GM12878 (cell line): Measurements from ENCODE around the gene POLR1G. TPM values are rescaled to one million over a fixed set of nuclear protein-coding genes. Genes with fewer than 3 reads are reported as not detected.

Experiments
- ATAC-seq: fragments of 200-7000 bp; cut with Tn5 transposase; 3 replicates; pipeline ENCODE4 v1.9.1; 2020; ENCODE audit warnings: mild to moderate bottlenecking, moderate library complexity
- BruUV-seq: library from RNA; stranded (reverse); fragments of 400-500 nt; replicated peaks from 2 replicates; lab custom pipeline; 2021; lab: Mats Ljungman, UMichigan
- CTCF ChIA-PET: fragments of 300-600 bp; sonication (Branson Sonifier 250); formaldehyde crosslinking; extraction: SDS; loops from one replicate; lab custom pipeline; 2021; ENCODE audit warnings: inconsistent platforms; lab: Yijun Ruan, JAX
- POLR2A ChIA-PET: fragments of 350-600 bp; formaldehyde crosslinking; extraction: SDS; loops from one replicate; lab custom pipeline; 2021; ENCODE audit warnings: inconsistent platforms; lab: Charles Lee
- RAD21 ChIA-PET: fragments of 300-600 bp; sonication (Branson Sonifier 250); formaldehyde crosslinking; loops from one replicate; lab custom pipeline; 2023; ENCODE audit warnings: antibody characterized with exemption; ENCODE audit not compliant: unreplicated experiment; lab: Charles Lee
- SMC1A ChIA-PET: fragments of 300-600 bp; sonication (Branson Sonifier 250); formaldehyde crosslinking; loops from one replicate; lab custom pipeline; 2023; ENCODE audit not compliant: unreplicated experiment, uncharacterized antibody; lab: Charles Lee
- DNase-seq: peaks from one replicate; pipeline ENCODE4 v3.0.0-alpha.2; 2011; ENCODE audit warnings: low read depth, low spot score
- FAIRE-seq: peaks from 3 replicates; lab custom pipeline; 2011; peaks lifted over from hg19 to GRCh38; lab: Jason Lieb, UNC
- H2AFZ ChIP-seq: 2 replicates; pipeline ENCODE4 v1.6.0; 2011; ENCODE audit warnings: low read depth, low read length, control low read depth; ENCODE audit not compliant: control insufficient read depth
- H3K27ac ChIP-seq: 2 replicates; pipeline ENCODE4 v1.5.1; 2011; ENCODE audit warnings: control low read depth; ENCODE audit not compliant: control insufficient read depth, insufficient read depth
- H3K27me3 ChIP-seq, 2 experiments: replicated peaks in 1 of 2; 2 replicates each; pipeline versions ENCODE4 v1.6.0 to v1.6.1; 2011; ENCODE audit warnings: low read length in 1 of 2; ENCODE audit not compliant: control insufficient read depth in 2 of 2, insufficient read depth in 2 of 2
- H3K36me3 ChIP-seq, 2 experiments: 2 replicates each; pipeline ENCODE4 v1.5.1; 2011; ENCODE audit warnings: low read length in 1 of 2; ENCODE audit not compliant: control insufficient read depth in 2 of 2, insufficient read depth in 2 of 2
- H3K4me1 ChIP-seq: 2 replicates; pipeline ENCODE4 v1.6.1; 2011; ENCODE audit warnings: mild to moderate bottlenecking, low read length, moderate library complexity, mixed read lengths; ENCODE audit not compliant: control insufficient read depth, insufficient read depth
- H3K4me2 ChIP-seq: 2 replicates; pipeline ENCODE4 v1.6.0; 2011; ENCODE audit warnings: control low read depth; ENCODE audit not compliant: control insufficient read depth, insufficient read depth
- H3K4me3 ChIP-seq: fragments of 200-600 bp; sonication (generic); 2 replicates; pipeline ENCODE4 v1.5.1; 2016
- H3K79me2 ChIP-seq: 2 replicates; pipeline ENCODE4 v1.6.0; 2011; ENCODE audit warnings: low read length; ENCODE audit not compliant: control insufficient read depth, insufficient read depth
- H3K9ac ChIP-seq: 2 replicates; pipeline ENCODE4 v1.8.0; 2011; ENCODE audit warnings: low read length, control low read depth, mixed read lengths; ENCODE audit not compliant: control insufficient read depth, insufficient read depth
- H3K9me3 ChIP-seq: replicated peaks from 3 replicates; pipeline ENCODE4 v1.5.1; 2011; ENCODE audit warnings: mild to moderate bottlenecking, low read length; ENCODE audit not compliant: control insufficient read depth, insufficient read depth
- H4K20me1 ChIP-seq: 2 replicates; pipeline ENCODE4 v1.6.0; 2011; ENCODE audit not compliant: control insufficient read depth, insufficient read depth
- CREB1 ChIP-seq: IDR thresholded peaks from 2 replicates; pipeline ENCODE4 v1.6.1; 2012; ENCODE audit warnings: low read depth, mild to moderate bottlenecking, inconsistent platforms
- CREM ChIP-seq: IDR thresholded peaks from 2 replicates; pipeline ENCODE4 v1.6.1; 2014; ENCODE audit warnings: antibody characterized with exemption, low read depth
- SPI1 ChIP-seq: IDR thresholded peaks from 2 replicates; pipeline ENCODE4 v1.6.1; 2011; ENCODE audit warnings: low read depth, mild to moderate bottlenecking, low read length, moderate library complexity, borderline replicate concordance; ENCODE audit not compliant: insufficient read depth
- SRF ChIP-seq, 2 experiments: IDR thresholded peaks; 2 replicates each; pipeline ENCODE4 v1.6.1; 2011; ENCODE audit warnings: low read depth in 2 of 2, low read length in 2 of 2, mild to moderate bottlenecking in 1 of 2, moderate library complexity in 1 of 2
- WGBS: methylation state at CpG from one replicate; pipeline ENCODE4 v1.1.6; 2016; ENCODE audit warnings: low lambda C conversion rate; ENCODE audit not compliant: insufficient replicate concordance, insufficient coverage; ENCODE audit errors: missing lambda C conversion rate; 5-methylcytosine and 5-hydroxymethylcytosine counted together
- in situ Hi-C: fragments of 300-500 bp; cut with MboI; formaldehyde crosslinking; loops from 9 replicates; pipeline ENCODE4 v1.14.3; 2018; ENCODE audit warnings: mixed read lengths
- intact Hi-C: fragments of 100-400 bp; cut with micrococcal nuclease; formaldehyde crosslinking; loops from one replicate; pipeline ENCODE4 v1.14.2; 2022; ENCODE audit not compliant: unreplicated experiment
- polyA plus RNA-seq, 11 experiments: library from polyadenylated mRNA; depleted of rRNA in 4 of 11; unstranded in 6 of 11; stranded (reverse) in 5 of 11; fragments of >200 nt; fragmentation: Nextera tagmentation in 4 of 11; fragmentation: Illumina TruSeq in 1 of 11; extraction: Ambion mirVana in 4 of 11; extraction: Trizol in 1 of 11; gene quantifications; 1 replicate in 1 of 11; 2 replicates in 10 of 11; pipeline versions ENCODE4 v1.2.1 to v1.2.3, GENCODE V29; 2011 to 2016; ENCODE audit warnings: inconsistent platforms in 2 of 11, missing spikeins in 2 of 11, low read depth in 1 of 11
- total RNA-seq, 4 experiments: library from RNA; depleted of rRNA in 3 of 4; stranded (reverse); fragments of >200 nt in 3 of 4; fragmentation: Illumina TruSeq in 1 of 4; extraction: Trizol in 1 of 4; gene quantifications; 2 replicates each; pipeline versions ENCODE4 v1.2.1 to v1.2.3, GENCODE V29; 2013 to 2021
- TF ChIP-seq, protein P1 (sequence below): fragments of 450-650 bp; IDR thresholded peaks from 2 replicates; pipeline ENCODE4 v1.6.1; 2017; ENCODE audit warnings: low read depth, mild to moderate bottlenecking, moderate library complexity

Gene POLR1G
- total and polyA plus RNA-seq, 10 of the 15 experiments (the other 5 are each of a cell fraction or from before 2014, with no cell fraction given), result 2.0 to 30.9 (median 20.5) TPM

DNA sequence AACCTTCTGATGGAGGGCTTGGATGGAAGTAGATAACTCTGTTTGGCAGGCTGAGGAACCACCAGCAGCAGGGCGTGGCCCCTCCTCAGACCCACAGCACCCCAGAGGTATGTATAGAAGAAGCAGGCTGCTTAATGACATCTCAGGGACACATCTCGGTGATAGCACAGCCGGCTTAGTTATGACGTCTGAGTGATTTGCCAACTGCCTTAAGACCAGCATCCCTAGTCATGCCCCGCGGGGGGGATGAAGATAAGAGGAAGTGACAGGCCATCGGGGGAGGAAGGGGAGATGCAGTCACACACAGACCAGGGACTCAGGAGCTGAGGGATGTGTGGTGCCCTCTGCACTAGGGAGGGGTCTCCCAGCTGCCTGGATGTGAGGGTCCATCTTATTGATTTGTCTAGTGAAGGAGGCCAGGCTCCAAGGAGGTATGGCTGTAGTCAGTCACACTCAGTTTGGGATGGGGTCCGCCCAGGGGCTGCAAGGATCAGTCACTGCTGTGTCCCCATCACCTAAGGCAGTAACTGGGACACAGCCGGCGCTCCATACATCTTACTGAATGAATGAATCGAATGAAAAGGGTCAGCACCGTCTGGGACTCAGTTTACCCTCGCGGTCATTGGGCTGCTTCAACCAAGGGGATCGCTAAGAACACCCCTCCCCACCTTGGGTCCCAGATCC, 36.5 kb downstream of the POLR1G start:
- Histone ChIP-seq H3K4me2 (peak overlapping the region; percentile 64), H3K79me2 (no peaks in the 10 kb centered on the region), H3K27ac (peak overlapping the region; percentile 67; the same call in 1 of the 2 replicates), H2AFZ (peak overlapping the region; percentile 62; the same call in 1 of the 2 replicates), H3K36me3 (no peaks in the 10 kb centered on the region), H3K4me3 (peak overlapping the region; percentile 73), H3K9me3 (no peaks in the 10 kb centered on the region), H4K20me1 (no peaks in the 10 kb centered on the region), H3K4me1 (peaks cover 23% of the 10 kb centered on the region), H3K9ac (peak overlapping the region; percentile 36; the same call in 1 of the 2 replicates), H3K27me3 (no peaks in the 10 kb centered on the region)
- BruUV-seq, result no TSS peak
- POLR2A ChIA-PET, result interaction anchor here (0.7 kb wide), 1 partner anchor 25 kb away, joined by 4 read pairs; the partner anchor contains the start of gene FOSB
- DNase-seq (no peak), FAIRE-seq (no peak), ATAC-seq (no peak; the same call in 2 of the 3 replicates)
- in situ Hi-C loops, result loop anchor here (5.0 kb wide), 1 partner anchor 34 kb away; no protein-coding TSS in a partner anchor
- RAD21 ChIA-PET, result no interaction called here
- SMC1A ChIA-PET, result interaction anchor here (6.0 kb wide), 1 partner anchor 36 kb away, joined by 145 read pairs; no protein-coding TSS in a partner anchor
- WGBS, result 10% methylated on average over 15 of the region's 15 CpGs
- intact Hi-C loops, result loop anchor here (5.0 kb wide), 1 partner anchor 199 kb away; no protein-coding TSS in a partner anchor
- CTCF ChIA-PET, result interaction anchor here (0.6 to 6.6 kb wide), 4 partner anchors 25 to 199 kb away, joined by 3 to 385 read pairs (median 37); partner anchors contain the start of gene FOSB
- TF ChIP-seq CREB1, result peak; percentile 66; the same call in 1 of the 2 replicates
- TF ChIP-seq, protein P1, sequence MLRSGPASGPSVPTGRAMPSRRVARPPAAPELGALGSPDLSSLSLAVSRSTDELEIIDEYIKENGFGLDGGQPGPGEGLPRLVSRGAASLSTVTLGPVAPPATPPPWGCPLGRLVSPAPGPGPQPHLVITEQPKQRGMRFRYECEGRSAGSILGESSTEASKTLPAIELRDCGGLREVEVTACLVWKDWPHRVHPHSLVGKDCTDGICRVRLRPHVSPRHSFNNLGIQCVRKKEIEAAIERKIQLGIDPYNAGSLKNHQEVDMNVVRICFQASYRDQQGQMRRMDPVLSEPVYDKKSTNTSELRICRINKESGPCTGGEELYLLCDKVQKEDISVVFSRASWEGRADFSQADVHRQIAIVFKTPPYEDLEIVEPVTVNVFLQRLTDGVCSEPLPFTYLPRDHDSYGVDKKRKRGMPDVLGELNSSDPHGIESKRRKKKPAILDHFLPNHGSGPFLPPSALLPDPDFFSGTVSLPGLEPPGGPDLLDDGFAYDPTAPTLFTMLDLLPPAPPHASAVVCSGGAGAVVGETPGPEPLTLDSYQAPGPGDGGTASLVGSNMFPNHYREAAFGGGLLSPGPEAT, result no peak
- no peak for TF ChIP-seq SRF (IDR thresholded peaks at IDR 0.05; ENCODE audit: low read depth in 2 of 2, low read length in 2 of 2)
- peak; percentile 70; the same call in 1 of the 2 replicates for TF ChIP-seq SPI1
- TF ChIP-seq CREM, result no peak
